ENCODE data around the gene LDLRAD3.

GRCh38 chr11:36089920-36090319, 146.1 kb downstream of the LDLRAD3 start:
- TF ChIP-seq CTCF (IDR thresholded peaks at IDR 0.05) (no peak), POLR2A (IDR thresholded peaks at IDR 0.05) (no peak)
